ENCODE data around the gene SPEF1. TPM values are rescaled to one million over a fixed set of nuclear protein-coding genes. Genes with fewer than 3 reads are reported as not detected.

The SPEF1 gene
- total RNA-seq, 4 donors from 2014 or later = 0.14 TPM; not detected in 3

- Histone ChIP-seq H3K27ac (peak overlapping the region in 3 of 4 donors; percentile 11 to 38 (median 31)), H3K27me3 (peaks cover 26% of the 10 kb centered on the region), H3K4me1 (peaks cover 0 to 13% (median 8%) of the 10 kb centered on the region in 4 donors), H3K9me3 (no peaks in the 10 kb centered on the region), H3K36me3 (no peaks in the 10 kb centered on the region), H3K4me3 (no peak overlapping the region)
- TF ChIP-seq EP300 (IDR thresholded peaks at IDR 0.05; ENCODE audit: low read depth) = no peak
- TF ChIP-seq POLR2AphosphoS5 (IDR thresholded peaks at IDR 0.05) = no peak
- DNase-seq = peak; percentile 46
- intact Hi-C loops (cut with DNase I; ENCODE audit: low total_unique reads) = no loop called here
- in situ Hi-C loops (cut with MboI; ENCODE audit: low pct_ligation_motif_present in 1 of 4, low pct_unique_long_range_greater_than_20kb in 1 of 4, low sequenced_read_pairs in 3 of 4) = no loop called here
- WGBS, 2 donors (ENCODE audit: low coverage in 1 of 2) = 0 to 57% methylated on average over 1 to 12 of the region's 12 CpGs
Observed at GRCh38 chr20:3734111-3734843, 47.0 kb downstream of the SPEF1 start.

GRCh38 chr20:3733119-3733995 lies 47.9 kb downstream of the SPEF1 start:
- no peaks in the 10 kb centered on the region for H3K9me3 ChIP-seq
- no peak for TF ChIP-seq EP300 (IDR thresholded peaks at IDR 0.05; ENCODE audit: low read depth)
- TF ChIP-seq POLR2AphosphoS5 (IDR thresholded peaks at IDR 0.05) = no peak
- no peak for TF ChIP-seq POLR2A (IDR thresholded peaks at IDR 0.05)
- TF ChIP-seq CTCF (IDR thresholded peaks at IDR 0.05) = no peak
- no peaks in the 10 kb centered on the region for H3K36me3 ChIP-seq
- 40 to 81% methylated on average over 1 to 19 of the region's 20 CpGs for WGBS, 2 donors (ENCODE audit: low coverage in 1 of 2)
- intact Hi-C loops (cut with DNase I; ENCODE audit: low total_unique reads) = no loop called here
- peaks cover 26% of the 10 kb centered on the region for H3K27me3 ChIP-seq
- in situ Hi-C loops (cut with MboI; ENCODE audit: low pct_ligation_motif_present in 1 of 4, low pct_unique_long_range_greater_than_20kb in 1 of 4, low sequenced_read_pairs in 3 of 4) = no loop called here
- no peak for DNase-seq
- H3K4me1 ChIP-seq = peaks cover 0 to 13% (median 8%) of the 10 kb centered on the region in 4 donors
- H3K27ac ChIP-seq = peak overlapping the region; percentile 11 to 38 (median 28)
- H3K4me3 ChIP-seq = peak overlapping the region in 2 of 4 donors; percentile 6 to 34

GRCh38 chr20:3732327-3733118 lies 48.7 kb downstream of the SPEF1 start, which contains the start of gene HSPA12B:
Gene HSPA12B (plus strand): TSS chr20:3732685. CDS start chr20:3738675, 5,990 bp downstream.
- 22% methylated on average over 34 of the region's 67 CpGs; no CpG with 5 or more reads in 1 of the 2 donors for WGBS, 2 donors (ENCODE audit: low coverage in 1 of 2)
- peak within 1 kb of the TSS in 2 of 4 donors; percentile 6 to 34 for H3K4me3 ChIP-seq
- H3K36me3 ChIP-seq = no peaks in the 10 kb centered on the region
- TF ChIP-seq EP300 (IDR thresholded peaks at IDR 0.05; ENCODE audit: low read depth) = no peak
- TF ChIP-seq POLR2A (IDR thresholded peaks at IDR 0.05) = no peak
- no peak for TF ChIP-seq CTCF (IDR thresholded peaks at IDR 0.05)
- TF ChIP-seq POLR2AphosphoS5 (IDR thresholded peaks at IDR 0.05) = no peak
- in situ Hi-C loops (cut with MboI; ENCODE audit: low pct_ligation_motif_present in 1 of 4, low pct_unique_long_range_greater_than_20kb in 1 of 4, low sequenced_read_pairs in 3 of 4) (no loop called here), intact Hi-C loops (cut with DNase I; ENCODE audit: low total_unique reads) (no loop called here)
- peaks cover 27% of the 10 kb centered on the region for H3K27me3 ChIP-seq
- no peaks in the 10 kb centered on the region for H3K9me3 ChIP-seq
- DNase-seq = no peak
- peak within 1 kb of the TSS; percentile 11 to 53 (median 28) for H3K27ac ChIP-seq
- peaks cover 0 to 13% (median 8%) of the 10 kb centered on the region in 4 donors for H3K4me1 ChIP-seq

- peak overlapping the region in 2 of 4 donors; percentile 12 to 53 for H3K27ac ChIP-seq
- intact Hi-C loops (cut with DNase I; ENCODE audit: low total_unique reads) = no loop called here
- no peak for DNase-seq
- no peaks in the 10 kb centered on the region for H3K9me3 ChIP-seq
- peaks cover 0 to 13% (median 8%) of the 10 kb centered on the region in 4 donors for H3K4me1 ChIP-seq
- H3K36me3 ChIP-seq = no peaks in the 10 kb centered on the region
- peaks cover 33% of the 10 kb centered on the region for H3K27me3 ChIP-seq
- no peak overlapping the region for H3K4me3 ChIP-seq
- TF ChIP-seq POLR2AphosphoS5 (IDR thresholded peaks at IDR 0.05) (no peak), POLR2A (IDR thresholded peaks at IDR 0.05) (no peak), CTCF (IDR thresholded peaks at IDR 0.05) (no peak), EP300 (IDR thresholded peaks at IDR 0.05; ENCODE audit: low read depth) (no peak)
- WGBS, 2 donors (ENCODE audit: low coverage in 1 of 2) = 79% methylated on average over 14 of the region's 16 CpGs; no CpG with 5 or more reads in 1 of the 2 donors
- in situ Hi-C loops (cut with MboI; ENCODE audit: low pct_ligation_motif_present in 1 of 4, low pct_unique_long_range_greater_than_20kb in 1 of 4, low sequenced_read_pairs in 3 of 4) = no loop called here
Observed at GRCh38 chr20:3731944-3732326, 49.3 kb downstream of the SPEF1 start.
